Testis (tissue), 3 donors: Measurements from ENCODE around the gene TICAM2. TPM values are rescaled to one million over a fixed set of nuclear protein-coding genes. Genes with fewer than 3 reads are reported as not detected.

Experiments used
- DNase-seq: peaks from one replicate; pipeline ENCODE4 v3.0.0-alpha.2; 2019
- H3K27ac ChIP-seq, 2 donors: fragments of 200-600 bp; sonication (generic); one replicate each; pipeline ENCODE4 v1.5.1; 2019
- H3K27me3 ChIP-seq: fragments of 200-600 bp; sonication (generic); one replicate; pipeline ENCODE4 v1.5.1; 2019
- H3K36me3 ChIP-seq: fragments of 200-600 bp; sonication (generic); one replicate; pipeline ENCODE4 v1.5.1; 2017; ENCODE audit warnings: low read depth; ENCODE audit errors: missing control alignments
- H3K4me1 ChIP-seq: fragments of 200-600 bp; sonication (generic); one replicate; pipeline ENCODE4 v1.5.1; 2019
- H3K4me3 ChIP-seq, 2 donors: fragments of 200-600 bp; sonication (generic); one replicate each; pipeline ENCODE4 v1.5.1; 2017 to 2019
- H3K9me3 ChIP-seq: fragments of 200-600 bp; sonication (generic); one replicate; pipeline ENCODE4 v1.5.1; 2017
- CTCF ChIP-seq, 3 experiments: fragments of 450-650 bp in 2 of 3; fragments of 200-600 bp in 1 of 3; sonication (generic) in 1 of 3; IDR thresholded peaks; one replicate each; pipeline ENCODE4 v1.5.1; 2016 to 2019; ENCODE audit warnings: antibody characterized with exemption in 3 of 3, mild to moderate bottlenecking in 2 of 3, moderate library complexity in 1 of 3
- POLR2A ChIP-seq: fragments of 450-650 bp; IDR thresholded peaks from one replicate; pipeline ENCODE4 v1.6.1; 2017; ENCODE audit warnings: antibody characterized with exemption, mild to moderate bottlenecking, moderate library complexity
- WGBS, 2 donors: methylation state at CpG; one replicate each; pipeline ENCODE4 v1.1.5; 2018; 5-methylcytosine and 5-hydroxymethylcytosine counted together
- intact Hi-C: fragments of 100-400 bp; cut with DNase I; formaldehyde crosslinking; loops from one replicate; pipeline ENCODE4 v1.15.1; 2023; ENCODE audit warnings: low total_unique reads
- polyA plus RNA-seq: library from polyadenylated mRNA; stranded (reverse); fragments of 350-450 nt; fragmentation: Illumina TruSeq; extraction: RNeasy Lipid Tissue Mini Kit (QIAGEN cat#74804); gene quantifications from one replicate; pipeline ENCODE4 v1.2.3, GENCODE V29; 2014; ENCODE audit warnings: low read depth, low replicate concordance; ENCODE audit not compliant: insufficient read depth
- total RNA-seq, 2 donors: library from RNA; depleted of rRNA; stranded (reverse); fragments of >200 nt; gene quantifications; one replicate each; pipeline ENCODE4 v1.2.3, GENCODE V29; 2016

Gene TICAM2
- total and polyA plus RNA-seq, 3 donors from 2014 or later = 0.68 to 1.1 TPM; not detected in 1

GRCh38 chr5:115555084-115555633 lies 47.1 kb downstream of the TICAM2 start:
- TF ChIP-seq CTCF (IDR thresholded peaks at IDR 0.05) (no peak), POLR2A (no peak)
- no peak for DNase-seq
- H3K27ac ChIP-seq = no peak overlapping the region
- peaks cover 20% of the 10 kb centered on the region for H3K4me1 ChIP-seq
- no peaks in the 10 kb centered on the region for H3K27me3 ChIP-seq
- H3K36me3 ChIP-seq = no peaks in the 10 kb centered on the region
- intact Hi-C loops = no loop called here
- H3K4me3 ChIP-seq = no peak overlapping the region
- 81 to 83% methylated on average over 4 of the region's 4 CpGs for whole genome bisulfite sequencing, 2 donors
- no peaks in the 10 kb centered on the region for H3K9me3 ChIP-seq

DNA sequence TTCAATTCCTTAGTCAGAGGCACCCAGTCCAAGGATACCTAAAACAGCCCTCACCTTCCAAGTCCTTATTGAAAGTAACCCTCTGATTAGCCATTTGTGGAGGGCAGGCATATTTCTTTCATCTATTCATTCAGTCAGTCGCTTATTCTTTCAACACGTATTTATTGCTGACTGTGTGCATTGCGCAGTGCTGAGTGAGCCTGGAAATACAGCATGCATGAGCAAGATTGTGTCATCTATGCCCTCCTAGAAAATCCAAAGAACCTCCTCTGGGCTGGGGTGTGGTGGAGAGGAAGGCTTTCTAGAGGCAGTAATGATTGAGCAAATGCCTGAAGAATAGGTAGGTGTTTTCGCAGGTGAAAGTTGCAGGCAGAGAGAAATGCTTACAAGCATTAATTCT lies 49.2 kb downstream of the TICAM2 start:
- DNase-seq = no peak
- WGBS, 2 donors = 96 to 97% methylated on average over 4 of the region's 4 CpGs
- intact Hi-C loops = no loop called here
- H3K27ac ChIP-seq = no peak overlapping the region
- peaks cover 11% of the 10 kb centered on the region for H3K4me1 ChIP-seq
- TF ChIP-seq CTCF (IDR thresholded peaks at IDR 0.05) (no peak), POLR2A (no peak)
- no peaks in the 10 kb centered on the region for H3K27me3 ChIP-seq
- H3K4me3 ChIP-seq = no peak overlapping the region
- no peaks in the 10 kb centered on the region for H3K9me3 ChIP-seq
- no peaks in the 10 kb centered on the region for H3K36me3 ChIP-seq

- Histone ChIP-seq H3K27ac (no peak overlapping the region), H3K36me3 (no peaks in the 10 kb centered on the region), H3K27me3 (no peaks in the 10 kb centered on the region), H3K4me3 (no peak overlapping the region), H3K4me1 (no peaks in the 10 kb centered on the region), H3K9me3 (no peaks in the 10 kb centered on the region)
- no peak for TF ChIP-seq POLR2A
- no peak for TF ChIP-seq CTCF (IDR thresholded peaks at IDR 0.05)
- no peak for DNase-seq
- intact Hi-C loops = no loop called here
- WGBS, 2 donors = 68 to 78% methylated on average over 4 of the region's 4 CpGs
These were observed 50.9 kb downstream of the TICAM2 start for GRCh38 chr5:115551415-115551814.

GRCh38 chr5:115549154-115549553 lies 53.1 kb downstream of the TICAM2 start:
- TF ChIP-seq POLR2A (no peak), CTCF (IDR thresholded peaks at IDR 0.05) (no peak)
- intact Hi-C loops = no loop called here
- Histone ChIP-seq H3K9me3 (no peaks in the 10 kb centered on the region), H3K27me3 (no peaks in the 10 kb centered on the region), H3K27ac (no peak overlapping the region), H3K36me3 (no peaks in the 10 kb centered on the region), H3K4me3 (no peak overlapping the region), H3K4me1 (no peaks in the 10 kb centered on the region)
- no peak for DNase-seq
- 62 to 73% methylated on average over 3 of the region's 3 CpGs for WGBS, 2 donors

GRCh38 chr5:115548683-115549082 lies 53.6 kb downstream of the TICAM2 start:
- Histone ChIP-seq H3K9me3 (no peaks in the 10 kb centered on the region), H3K36me3 (no peaks in the 10 kb centered on the region), H3K4me3 (no peak overlapping the region), H3K4me1 (no peaks in the 10 kb centered on the region), H3K27me3 (no peaks in the 10 kb centered on the region), H3K27ac (no peak overlapping the region)
- WGBS, 2 donors = 89 to 92% methylated on average over 4 of the region's 4 CpGs
- no peak for TF ChIP-seq POLR2A
- no peak for TF ChIP-seq CTCF (IDR thresholded peaks at IDR 0.05)
- DNase-seq = no peak
- intact Hi-C loops = no loop called here
